ENCODE results near the gene SERPINE1.
A peak's percentile ranks its signal among the peaks of the same experiment; 100 is the strongest.

The SERPINE1 gene

GRCh38 chr7:101170617-101171441 lies 43.9 kb downstream of the SERPINE1 start:
- no peak for DNase-seq

GRCh38 chr7:101171442-101171837 lies 44.5 kb downstream of the SERPINE1 start:
- peak in 1 of 3 experiments; percentile 57 for DNase-seq

GRCh38 chr7:101172005-101172853 lies 45.3 kb downstream of the SERPINE1 start:
- DNase-seq: peak; percentile 74 to 83 (median 78)

GRCh38 chr7:101172854-101173751 lies 46.2 kb downstream of the SERPINE1 start:
- peak; percentile 51 to 84 (median 80) for DNase-seq

GRCh38 chr7:101173752-101174244 lies 46.9 kb downstream of the SERPINE1 start:
- peak; percentile 34 to 74 (median 63) for DNase-seq

- no peak for DNase-seq
Observed at GRCh38 chr7:101174322-101174854, 47.5 kb downstream of the SERPINE1 start.

GRCh38 chr7:101175664-101176063 lies 48.8 kb downstream of the SERPINE1 start:
- DNase-seq: no peak

- DNase-seq: no peak
Observed at GRCh38 chr7:101177644-101178043, 50.7 kb downstream of the SERPINE1 start.

- peak; percentile 66 to 87 (median 82) for DNase-seq
Observed at GRCh38 chr7:101179117-101179516, 52.2 kb downstream of the SERPINE1 start.

- peak; percentile 37 to 66 (median 59) for DNase-seq
Observed at GRCh38 chr7:101179713-101180112, 52.8 kb downstream of the SERPINE1 start.

GRCh38 chr7:101180130-101180755 lies 53.3 kb downstream of the SERPINE1 start, which contains the start of gene NAT16:
Gene NAT16 (minus strand): TSS chr7:101180293. CDS start chr7:101174807, 5,486 bp downstream.
- DNase-seq: peak; percentile 36 to 66 (median 48)

GRCh38 chr7:101185258-101185839 lies 58.4 kb downstream of the SERPINE1 start:
- no peak for DNase-seq

GRCh38 chr7:101186194-101186593 lies 59.3 kb downstream of the SERPINE1 start:
- no peak for DNase-seq

GRCh38 chr7:101186844-101187428 lies 60.0 kb downstream of the SERPINE1 start:
- no peak for DNase-seq
